Smooth muscle cell (in vitro differentiated cells): ENCODE measurements around the gene ALDH3B1. TPM values are rescaled to one million over a fixed set of nuclear protein-coding genes. Genes with fewer than 3 reads are reported as not detected.
A peak's percentile ranks its signal among the peaks of the same experiment; 100 is the strongest.

ENCODE experiments used
- DNase-seq: peaks from one replicate; lab custom pipeline; 2025; ENCODE audit not compliant: unreplicated experiment; lab: John Stamatoyannopoulos, UW
- H2AFZ ChIP-seq: fragments of 200-600 bp; sonication (generic); 2 replicates; pipeline ENCODE4 v1.6.0; 2016; ENCODE audit warnings: antibody characterized with exemption, low read depth, mild to moderate bottlenecking
- H3F3A ChIP-seq: fragments of 200-600 bp; sonication (generic); 2 replicates; pipeline ENCODE4 v1.6.0; 2017; ENCODE audit warnings: antibody characterized with exemption, low read depth
- H3K27ac ChIP-seq: fragments of 200-600 bp; sonication (generic); 2 replicates; pipeline ENCODE4 v1.5.1; 2016; ENCODE audit warnings: low read depth, mild to moderate bottlenecking
- H3K27me3 ChIP-seq: fragments of 200-600 bp; sonication (generic); 2 replicates; pipeline ENCODE4 v1.6.1; 2016; ENCODE audit warnings: low read depth, mild to moderate bottlenecking
- H3K36me3 ChIP-seq: fragments of 200-600 bp; sonication (generic); 2 replicates; pipeline ENCODE4 v1.5.1; 2016; ENCODE audit warnings: low read depth
- H3K4me1 ChIP-seq: fragments of 200-600 bp; sonication (generic); 2 replicates; pipeline ENCODE4 v1.5.1; 2016; ENCODE audit warnings: low read depth
- H3K4me2 ChIP-seq: fragments of 200-600 bp; sonication (generic); 2 replicates; pipeline ENCODE4 v1.6.0; 2016; ENCODE audit warnings: mild to moderate bottlenecking
- H3K4me3 ChIP-seq: fragments of 200-600 bp; sonication (generic); 2 replicates; pipeline ENCODE4 v1.5.1; 2016; ENCODE audit warnings: mild to moderate bottlenecking
- H3K79me2 ChIP-seq: fragments of 200-600 bp; sonication (generic); 2 replicates; pipeline ENCODE4 v1.6.0; 2016; ENCODE audit warnings: low read depth, mild to moderate bottlenecking
- H3K9ac ChIP-seq: fragments of 200-600 bp; sonication (generic); 2 replicates; pipeline ENCODE4 v1.6.0; 2016; ENCODE audit warnings: low read depth
- H3K9me3 ChIP-seq: fragments of 200-600 bp; sonication (generic); replicated peaks from 2 replicates; pipeline ENCODE4 v1.5.1; 2016; ENCODE audit warnings: low read depth
- H4K20me1 ChIP-seq: fragments of 200-600 bp; sonication (generic); 2 replicates; pipeline ENCODE4 v1.6.0; 2016; ENCODE audit warnings: low read depth
- CTCF ChIP-seq: fragments of 200-600 bp; sonication (generic); IDR thresholded peaks from 2 replicates; pipeline ENCODE4 v1.5.1; 2017; ENCODE audit warnings: borderline replicate concordance, mild to moderate bottlenecking, antibody characterized with exemption; ENCODE audit not compliant: insufficient read depth, poor library complexity, severe bottlenecking
- WGBS: methylation state at CpG from one replicate; pipeline ENCODE4 v1.1.7; 2016; ENCODE audit warnings: low lambda C conversion rate; 5-methylcytosine and 5-hydroxymethylcytosine counted together
- polyA plus RNA-seq: library from polyadenylated mRNA; unstranded; fragments of >200 nt; fragmentation: Nextera tagmentation; extraction: Ambion mirVana; gene quantifications from 2 replicates; pipeline ENCODE4 v1.2.1, GENCODE V29; 2016
- total RNA-seq: library from RNA; depleted of rRNA; stranded (reverse); fragments of >200 nt; gene quantifications from 2 replicates; pipeline ENCODE4 v1.2.3, GENCODE V29; 2014

The ALDH3B1 gene
- total and polyA plus RNA-seq, 2 experiments from 2014 or later: 8.8 to 9.9 TPM

GRCh38 chr11:68009391-68010089 is 587 bp upstream of the ALDH3B1 start:
- H3K79me2 ChIP-seq: no peaks in the 10 kb centered on the region
- H2AFZ ChIP-seq: peak overlapping the region; percentile 22
- H3K9ac ChIP-seq: peak overlapping the region; percentile 2
- DNase-seq: no peak
- no peaks in the 10 kb centered on the region for H3F3A ChIP-seq
- no peaks in the 10 kb centered on the region for H3K9me3 ChIP-seq
- H3K27me3 ChIP-seq: no peaks in the 10 kb centered on the region
- H3K4me3 ChIP-seq: peak overlapping the region; percentile 19
- H4K20me1 ChIP-seq: no peaks in the 10 kb centered on the region
- H3K27ac ChIP-seq: peak overlapping the region; percentile 36
- peak overlapping the region; percentile 78 for H3K4me2 ChIP-seq
- H3K36me3 ChIP-seq: no peaks in the 10 kb centered on the region
- peaks cover 19% of the 10 kb centered on the region for H3K4me1 ChIP-seq
- 83% methylated on average over 12 of the region's 12 CpGs for WGBS
- no peak for TF ChIP-seq CTCF

- Histone ChIP-seq H2AFZ (no peak overlapping the region), H3K27ac (no peak overlapping the region), H3K4me2 (peak overlapping the region; percentile 78), H3K36me3 (no peaks in the 10 kb centered on the region), H3K79me2 (no peaks in the 10 kb centered on the region), H3K4me3 (no peak overlapping the region), H3F3A (no peaks in the 10 kb centered on the region), H3K9me3 (no peaks in the 10 kb centered on the region), H4K20me1 (no peaks in the 10 kb centered on the region), H3K9ac (no peak overlapping the region), H3K4me1 (peaks cover 19% of the 10 kb centered on the region), H3K27me3 (no peaks in the 10 kb centered on the region)
- DNase-seq: no peak
- WGBS: 95% methylated on average over 16 of the region's 16 CpGs
- TF ChIP-seq CTCF: no peak
These were observed 1.2 kb downstream of the ALDH3B1 start for GRCh38 chr11:68011051-68011943.

- Histone ChIP-seq H3K9ac (peak overlapping the region; percentile 64), H3K4me3 (no peak overlapping the region), H3K4me1 (peaks cover 19% of the 10 kb centered on the region), H3K4me2 (peak overlapping the region; percentile 70), H3K27ac (peak overlapping the region; percentile 87), H4K20me1 (no peaks in the 10 kb centered on the region), H3K36me3 (no peaks in the 10 kb centered on the region), H3K9me3 (no peaks in the 10 kb centered on the region), H3K27me3 (no peaks in the 10 kb centered on the region), H2AFZ (no peak overlapping the region), H3F3A (no peaks in the 10 kb centered on the region), H3K79me2 (no peaks in the 10 kb centered on the region)
- no peak for TF ChIP-seq CTCF
- WGBS: 94% methylated on average over 17 of the region's 17 CpGs
- no peak for DNase-seq
These were observed 2.1 kb downstream of the ALDH3B1 start for GRCh38 chr11:68012044-68012842.
